ENCODE data around the gene ADGRL1. TPM values are rescaled to one million over a fixed set of nuclear protein-coding genes. Genes with fewer than 3 reads are reported as not detected.
A peak's percentile ranks its signal among the peaks of the same experiment; 100 is the strongest.
"Not testable (repeated sequence)": the region's sequence is repeated elsewhere in the genome, so short reads cannot be mapped to it uniquely, and the experiment has no call there.

The ADGRL1 gene
- total RNA-seq, 1 donor from 2014 or later: 3.3 TPM

DNA sequence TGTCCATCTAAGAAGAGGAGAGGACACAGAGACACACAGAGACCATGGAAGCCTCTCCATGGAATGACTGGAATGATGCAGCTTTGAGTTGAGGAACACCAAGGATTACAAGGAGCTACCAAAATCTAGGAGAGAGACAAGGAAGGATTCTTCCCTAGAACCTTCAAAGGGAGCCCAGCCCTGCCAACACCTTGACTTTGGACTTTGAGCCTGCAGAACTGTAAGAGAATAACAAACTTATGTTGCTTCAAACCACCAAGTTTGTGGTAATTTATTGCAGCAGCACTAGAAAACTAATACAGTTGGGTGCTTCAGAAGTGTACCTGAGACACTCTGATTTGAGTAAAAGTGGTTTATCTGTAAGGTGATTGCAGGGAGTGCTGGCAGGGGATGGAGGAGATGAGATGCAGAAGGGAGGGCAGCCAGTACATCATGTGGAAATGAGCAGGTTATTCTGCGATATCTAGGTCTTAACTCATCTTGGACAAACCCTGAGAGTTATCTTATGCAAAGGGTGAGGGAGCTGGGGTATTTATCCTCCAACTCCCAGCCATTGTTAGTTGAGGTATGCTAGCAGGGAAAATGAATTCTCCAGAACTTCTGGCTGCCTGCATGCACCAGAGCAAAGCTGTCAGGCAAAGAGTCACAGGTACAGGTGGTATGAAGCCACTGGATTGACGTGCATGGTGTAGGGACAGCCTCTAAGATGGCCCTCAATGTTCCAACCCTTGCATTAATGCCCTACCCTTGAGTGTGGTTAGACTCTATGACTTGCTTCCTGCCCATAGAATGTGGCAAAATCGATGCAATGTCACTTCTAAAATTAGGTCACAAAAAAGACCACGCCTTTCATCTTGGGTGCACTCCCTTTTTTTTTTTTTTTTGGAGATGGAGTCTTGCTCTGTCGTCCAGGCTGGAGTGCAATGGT, 31.3 kb upstream of the ADGRL1 start:
- no peak overlapping the region for H3K4me3 ChIP-seq (ENCODE audit: low read depth, low read length)
- DNase-seq (ENCODE audit: low read depth): no peak
- TF ChIP-seq, protein P1, sequence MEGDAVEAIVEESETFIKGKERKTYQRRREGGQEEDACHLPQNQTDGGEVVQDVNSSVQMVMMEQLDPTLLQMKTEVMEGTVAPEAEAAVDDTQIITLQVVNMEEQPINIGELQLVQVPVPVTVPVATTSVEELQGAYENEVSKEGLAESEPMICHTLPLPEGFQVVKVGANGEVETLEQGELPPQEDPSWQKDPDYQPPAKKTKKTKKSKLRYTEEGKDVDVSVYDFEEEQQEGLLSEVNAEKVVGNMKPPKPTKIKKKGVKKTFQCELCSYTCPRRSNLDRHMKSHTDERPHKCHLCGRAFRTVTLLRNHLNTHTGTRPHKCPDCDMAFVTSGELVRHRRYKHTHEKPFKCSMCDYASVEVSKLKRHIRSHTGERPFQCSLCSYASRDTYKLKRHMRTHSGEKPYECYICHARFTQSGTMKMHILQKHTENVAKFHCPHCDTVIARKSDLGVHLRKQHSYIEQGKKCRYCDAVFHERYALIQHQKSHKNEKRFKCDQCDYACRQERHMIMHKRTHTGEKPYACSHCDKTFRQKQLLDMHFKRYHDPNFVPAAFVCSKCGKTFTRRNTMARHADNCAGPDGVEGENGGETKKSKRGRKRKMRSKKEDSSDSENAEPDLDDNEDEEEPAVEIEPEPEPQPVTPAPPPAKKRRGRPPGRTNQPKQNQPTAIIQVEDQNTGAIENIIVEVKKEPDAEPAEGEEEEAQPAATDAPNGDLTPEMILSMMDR (conservative IDR thresholded peaks at IDR 0.05; ENCODE audit: low read depth, low read length): no peak

DNA sequence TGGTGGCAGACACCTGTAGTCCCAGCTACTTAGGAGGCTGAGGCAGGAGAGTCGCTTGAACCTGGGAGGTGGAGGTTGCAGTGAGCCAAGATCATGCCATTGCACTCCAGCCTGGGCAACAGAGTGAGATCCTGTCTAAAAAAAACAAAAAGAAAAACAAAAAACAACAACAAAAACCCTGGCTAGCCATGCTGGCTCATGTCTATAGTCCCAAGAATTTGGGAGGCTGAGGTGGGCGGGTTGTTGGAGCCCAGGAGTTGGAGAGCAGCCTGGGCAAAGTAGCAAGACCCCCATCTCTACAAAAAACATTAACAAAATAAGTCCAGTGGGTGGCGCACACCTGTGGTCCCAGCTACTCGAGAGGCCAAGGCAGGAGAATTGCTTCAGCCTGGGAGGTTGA, 27.0 kb upstream of the ADGRL1 start:
- not testable (repeated sequence) for H3K4me3 ChIP-seq (ENCODE audit: low read depth, low read length); DNase-seq (ENCODE audit: low read depth)

DNA sequence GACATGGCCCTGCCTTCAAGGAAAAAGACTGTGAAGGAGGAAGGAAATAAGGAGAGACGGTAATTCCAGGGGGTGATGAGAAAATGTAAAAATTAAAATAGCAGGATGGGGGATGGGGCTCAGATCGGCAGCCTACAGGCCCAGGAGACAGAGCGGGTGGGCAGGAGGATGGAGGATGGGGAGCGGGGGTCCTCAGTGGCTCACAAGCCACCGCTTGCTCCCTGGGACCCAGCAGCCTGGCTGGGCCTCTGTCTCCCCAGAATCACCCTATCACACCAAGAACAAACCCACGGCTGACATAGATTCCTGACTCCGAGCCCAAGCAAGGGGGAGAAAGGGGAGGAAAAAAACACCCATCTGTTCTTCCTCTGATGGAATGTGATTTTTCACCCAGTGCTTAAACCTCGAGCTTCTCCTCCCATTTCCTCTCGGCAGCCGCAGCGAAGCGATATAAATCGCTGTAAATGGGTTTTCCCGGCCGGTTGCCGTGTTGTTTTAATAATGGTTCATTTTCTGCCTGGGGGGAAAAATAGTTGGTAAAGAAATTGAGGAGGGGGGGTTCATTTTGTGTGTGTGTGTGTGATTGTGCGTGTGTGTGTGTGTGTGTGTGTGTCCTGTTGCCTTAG, 22.6 kb upstream of the ADGRL1 start:
- H3K4me3 ChIP-seq (ENCODE audit: low read depth, low read length); DNase-seq (ENCODE audit: low read depth): not testable (repeated sequence)

DNA sequence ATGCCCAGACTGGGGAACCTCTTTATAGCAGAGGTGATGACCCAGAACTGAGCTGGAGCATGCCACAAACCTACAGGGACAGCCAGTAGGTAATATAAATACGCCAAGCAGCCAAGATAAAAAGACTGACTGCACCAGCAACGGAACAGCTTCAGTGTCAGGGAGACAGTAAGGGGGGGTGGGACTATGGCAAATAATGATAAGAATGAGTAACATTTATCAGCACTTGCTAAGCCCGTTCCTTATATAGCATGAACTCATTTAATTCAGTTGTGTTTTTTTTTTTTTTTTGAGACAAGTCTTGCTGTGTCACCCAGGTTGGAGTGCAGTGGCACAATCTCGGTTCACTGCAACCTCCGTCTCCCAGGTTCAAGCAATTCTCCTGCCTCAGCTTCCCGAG, 20.5 kb upstream of the ADGRL1 start:
- not testable (repeated sequence) for DNase-seq (ENCODE audit: low read depth); H3K4me3 ChIP-seq (ENCODE audit: low read depth, low read length)

DNA sequence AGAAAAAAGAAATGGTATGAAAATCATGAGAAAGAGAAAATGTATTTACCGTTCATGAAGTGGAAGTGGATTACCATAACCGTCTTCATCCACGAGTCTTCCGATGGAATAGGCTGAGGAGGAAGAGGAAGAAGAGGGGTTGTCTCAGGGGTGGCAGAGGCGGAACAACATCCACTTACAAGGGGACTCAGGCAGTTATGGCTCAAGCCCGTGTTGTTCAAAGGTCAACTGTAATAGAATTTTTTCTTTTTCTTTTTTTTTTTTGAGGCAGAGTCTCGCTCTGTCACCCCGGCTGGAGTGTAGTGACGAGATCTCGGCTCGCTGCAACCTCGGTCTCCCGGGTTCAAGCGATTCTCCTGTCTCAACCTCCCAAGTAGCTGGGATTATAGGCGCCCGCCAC, 16.9 kb upstream of the ADGRL1 start:
- H3K4me3 ChIP-seq (ENCODE audit: low read depth, low read length): no peak overlapping the region
- TF ChIP-seq, protein P1 (conservative IDR thresholded peaks at IDR 0.05; ENCODE audit: low read depth, low read length): no peak
- DNase-seq (ENCODE audit: low read depth): no peak

DNA sequence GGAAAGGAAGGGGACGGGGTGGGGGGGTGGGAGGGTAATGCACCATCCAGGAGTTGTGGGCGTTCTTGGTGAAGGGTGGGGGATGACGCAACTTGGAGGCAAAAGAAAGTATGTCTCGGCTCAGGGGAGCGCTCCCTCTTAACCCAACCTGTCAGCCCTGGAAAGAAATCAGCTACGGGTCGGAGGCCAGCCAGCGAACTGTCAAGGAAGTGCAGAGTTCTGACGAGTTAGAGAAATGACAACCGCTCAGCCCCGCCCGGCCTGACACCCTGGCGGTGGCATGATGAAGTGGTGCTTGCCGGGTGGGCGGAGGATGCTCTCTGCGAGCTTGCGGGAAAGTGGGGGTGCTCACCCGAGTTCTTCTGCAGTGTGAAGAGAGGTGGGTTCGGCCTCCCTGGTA, 15.4 kb upstream of the ADGRL1 start:
- peak; percentile 9 for DNase-seq (ENCODE audit: low read depth)
- TF ChIP-seq, protein P1 (conservative IDR thresholded peaks at IDR 0.05; ENCODE audit: low read depth, low read length): peak; percentile 38
- H3K4me3 ChIP-seq (ENCODE audit: low read depth, low read length): not testable (repeated sequence)

DNA sequence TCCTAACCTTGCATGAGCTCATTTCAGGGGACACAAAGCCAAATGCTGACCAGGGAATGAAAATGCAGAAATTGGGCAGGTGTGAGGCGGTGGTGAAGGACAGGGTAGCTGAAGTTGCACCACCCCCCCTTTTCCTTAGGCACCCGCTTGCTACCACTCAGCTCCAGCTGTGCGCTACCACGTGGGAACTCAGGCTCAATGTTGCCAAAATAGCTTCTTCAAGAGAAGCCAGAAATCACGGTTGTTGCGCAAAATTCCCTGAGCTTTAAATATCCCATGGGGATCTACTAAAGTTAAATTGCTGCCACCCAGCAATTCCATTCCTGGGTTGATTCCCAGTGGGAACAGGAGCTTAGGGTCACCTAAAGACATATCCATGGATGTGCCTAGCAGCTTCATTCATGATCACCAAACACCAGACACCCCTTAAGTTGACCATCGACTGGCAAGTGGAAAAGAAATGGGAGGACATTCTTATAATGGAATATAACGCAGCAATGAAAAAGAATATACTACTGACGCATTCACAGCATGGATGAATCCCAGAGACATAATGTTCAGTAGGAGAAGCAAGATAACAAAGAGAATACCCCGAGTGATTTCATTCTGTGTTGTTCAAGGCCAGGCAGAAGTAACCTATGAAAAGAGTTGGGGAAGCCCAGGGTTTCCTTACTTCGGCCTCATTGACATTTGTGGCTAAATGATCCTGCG, 12.8 kb upstream of the ADGRL1 start:
- TF ChIP-seq, protein P1 (conservative IDR thresholded peaks at IDR 0.05; ENCODE audit: low read depth, low read length): no peak
- DNase-seq (ENCODE audit: low read depth): no peak
- H3K4me3 ChIP-seq (ENCODE audit: low read depth, low read length): no peak overlapping the region

DNA sequence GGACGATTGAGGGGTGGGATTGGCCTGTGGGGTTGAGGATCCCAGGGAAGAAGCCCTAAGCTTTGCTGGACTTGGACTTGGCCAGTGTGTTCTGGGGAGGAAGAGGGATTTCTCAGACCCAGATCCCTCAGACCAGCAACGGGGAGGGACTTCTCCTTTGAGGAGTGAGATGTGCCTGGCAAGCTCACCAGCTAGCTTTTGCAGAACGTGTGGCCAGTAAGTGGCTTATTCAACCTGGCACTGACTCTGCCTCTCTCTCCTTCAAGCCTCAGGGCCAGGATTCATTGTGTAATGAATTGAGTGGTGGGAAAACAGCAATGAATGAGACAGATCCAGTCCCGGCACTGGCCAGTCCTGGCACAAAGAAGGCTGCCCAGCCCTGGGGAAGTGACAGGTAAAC, 11.9 kb upstream of the ADGRL1 start:
- not testable (repeated sequence) for DNase-seq (ENCODE audit: low read depth); H3K4me3 ChIP-seq (ENCODE audit: low read depth, low read length)

DNA sequence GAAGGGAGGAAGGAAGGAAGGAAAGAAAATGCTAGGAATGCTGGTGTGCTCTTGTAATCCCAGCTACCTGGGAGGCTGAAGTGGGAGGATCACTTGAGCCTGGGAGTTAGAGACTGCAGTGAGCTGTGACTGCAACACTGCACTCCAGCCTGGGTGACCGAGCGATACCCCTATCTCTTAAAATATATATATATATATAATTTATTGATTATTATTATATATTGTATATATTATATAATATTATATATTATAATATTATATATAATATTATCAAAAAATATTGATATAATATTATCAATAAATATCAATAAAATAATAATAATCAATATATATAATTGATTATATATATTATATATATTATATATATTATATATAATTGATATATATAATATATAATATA, 8.6 kb upstream of the ADGRL1 start:
- TF ChIP-seq, protein P1 (conservative IDR thresholded peaks at IDR 0.05; ENCODE audit: low read depth, low read length): no peak

DNA sequence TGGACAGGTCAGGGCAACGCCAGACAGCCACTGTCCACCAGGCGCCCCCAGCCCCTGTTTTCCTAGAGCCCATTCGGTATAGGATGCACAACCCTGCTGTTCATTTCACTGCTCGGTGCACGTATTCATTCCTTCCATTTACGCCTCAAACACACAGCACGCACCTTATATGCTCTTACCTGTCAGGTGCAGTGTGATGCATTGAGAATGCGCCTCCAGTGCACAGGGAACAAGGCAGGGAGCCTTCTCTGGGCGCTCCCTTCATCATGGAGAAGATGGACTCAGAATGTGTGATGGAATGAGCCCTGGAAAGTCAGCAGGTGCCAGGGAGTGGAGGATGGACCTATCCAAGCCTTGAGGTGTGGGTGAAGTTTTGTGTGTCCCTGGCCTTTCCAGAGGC, 4.2 kb upstream of the ADGRL1 start:
- not testable (repeated sequence) for H3K4me3 ChIP-seq (ENCODE audit: low read depth, low read length); DNase-seq (ENCODE audit: low read depth)

More for the DNA sequence above, 8.6 kb upstream of the ADGRL1 start:
- H3K4me3 ChIP-seq (ENCODE audit: low read depth, low read length): no peak overlapping the region
- no peak for DNase-seq (ENCODE audit: low read depth)

DNA sequence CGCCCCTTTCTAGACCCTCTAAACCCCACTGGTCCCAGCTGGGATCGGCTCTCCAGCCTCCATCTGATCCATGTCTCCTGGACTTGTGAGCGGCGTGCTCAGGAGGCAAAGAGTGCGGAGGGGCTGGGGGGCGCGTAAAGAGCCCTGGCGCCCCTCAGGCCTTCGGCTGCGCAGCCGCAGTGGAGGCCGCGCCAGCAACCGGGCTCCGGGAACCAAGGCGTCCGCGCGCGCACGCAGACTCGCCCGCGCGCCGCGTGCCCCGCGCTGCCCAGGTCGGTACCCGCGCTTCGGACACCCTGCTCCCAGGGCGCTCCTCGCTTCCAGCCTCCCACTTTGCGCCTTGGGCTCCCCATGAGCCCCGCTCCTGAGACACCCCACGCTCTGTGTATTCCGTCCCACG, 3.4 kb upstream of the ADGRL1 start:
- H3K4me3 ChIP-seq (ENCODE audit: low read depth, low read length); DNase-seq (ENCODE audit: low read depth): not testable (repeated sequence)

DNA sequence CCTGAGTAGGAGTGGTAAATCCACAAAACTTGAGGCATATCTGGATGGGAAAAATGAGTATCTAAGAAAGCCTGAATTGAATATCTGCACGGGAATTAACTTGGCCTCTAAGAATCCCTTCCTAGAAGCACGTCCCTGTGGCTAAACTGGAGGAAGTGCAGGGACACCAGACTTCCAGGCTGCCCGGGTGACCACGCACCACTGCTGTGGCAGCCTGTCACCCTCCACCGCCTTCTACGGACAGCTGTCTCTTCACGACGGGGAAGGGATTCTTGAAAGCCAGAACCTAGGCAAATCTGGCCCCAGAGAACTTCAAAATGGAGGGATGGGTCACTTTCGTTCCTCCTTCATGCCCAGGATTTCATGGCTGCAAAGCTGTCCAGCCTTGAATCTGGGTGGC, 2.5 kb upstream of the ADGRL1 start:
- not testable (repeated sequence) for H3K4me3 ChIP-seq (ENCODE audit: low read depth, low read length); DNase-seq (ENCODE audit: low read depth)
